Neural cell (in vitro differentiated cells): ENCODE measurements around the gene STK38L. TPM values are rescaled to one million over a fixed set of nuclear protein-coding genes. Genes with fewer than 3 reads are reported as not detected.

ENCODE experiments used
- H2AFZ ChIP-seq: fragments of 200-600, 300-800 bp; sonication (generic), shearing (Covaris generic); 2 replicates; pipeline ENCODE4 v1.6.0; 2014; ENCODE audit warnings: low read depth, mild to moderate bottlenecking, antibody characterized with exemption, low read length, moderate library complexity
- H3F3A ChIP-seq: fragments of 200-600 bp; shearing (Covaris generic); 2 replicates; pipeline ENCODE4 v1.6.1; 2016; ENCODE audit warnings: mild to moderate bottlenecking, moderate library complexity, mixed read lengths, antibody characterized with exemption, low read length; ENCODE audit not compliant: insufficient read depth, poor library complexity, severe bottlenecking
- H3K27ac ChIP-seq: fragments of 200-600, 300-800 bp; sonication (generic), shearing (Covaris generic); 2 replicates; pipeline ENCODE4 v1.5.1; 2014; ENCODE audit warnings: mild to moderate bottlenecking, low read length, moderate library complexity
- H3K27me3 ChIP-seq: fragments of 300-800, 200-600 bp; sonication (generic), shearing (Covaris generic); 2 replicates; pipeline ENCODE4 v1.6.0; 2014; ENCODE audit warnings: mild to moderate bottlenecking, low read depth, low read length, moderate library complexity; ENCODE audit not compliant: insufficient read depth
- H3K36me3 ChIP-seq: fragments of 300-800, 200-600 bp; sonication (generic), shearing (Covaris generic); 2 replicates; pipeline ENCODE4 v1.5.1; 2014; ENCODE audit warnings: mild to moderate bottlenecking, antibody characterized with exemption, low read length, moderate library complexity; ENCODE audit not compliant: insufficient read depth
- H3K4me2 ChIP-seq: fragments of 300-800, 200-600 bp; sonication (generic), shearing (Covaris generic); 2 replicates; pipeline ENCODE4 v1.6.0; 2014; ENCODE audit warnings: mild to moderate bottlenecking, low read length
- H3K4me3 ChIP-seq: fragments of 300-800, 200-600 bp; sonication (generic), shearing (Covaris generic); 2 replicates; pipeline ENCODE4 v1.5.1; 2014; ENCODE audit warnings: mild to moderate bottlenecking, low read length, moderate library complexity
- H3K79me2 ChIP-seq: fragments of 200-600 bp; shearing (Covaris generic); replicated peaks from 2 replicates; pipeline ENCODE4 v1.6.0; 2014; ENCODE audit warnings: mild to moderate bottlenecking, low read length, moderate library complexity; ENCODE audit not compliant: insufficient read depth
- H3K9ac ChIP-seq: fragments of 300-800, 200-600 bp; sonication (generic), shearing (Covaris generic); 2 replicates; pipeline ENCODE4 v1.6.1; 2016; ENCODE audit warnings: mild to moderate bottlenecking, low read length, mixed read lengths
- H3K9me2 ChIP-seq: fragments of 200-600 bp; shearing (Covaris generic); 2 replicates; pipeline ENCODE4 v1.6.1; 2016; ENCODE audit warnings: mild to moderate bottlenecking, low read length, mixed read lengths; ENCODE audit not compliant: insufficient read depth
- H3K9me3 ChIP-seq: fragments of 200-600, 300-800 bp; sonication (generic), shearing (Covaris generic); 2 replicates; pipeline ENCODE4 v1.6.1; 2016; ENCODE audit warnings: mild to moderate bottlenecking, mixed run types, low read length, moderate library complexity, mixed read lengths
- H4K20me1 ChIP-seq: fragments of 200-600 bp; shearing (Covaris generic); 2 replicates; pipeline ENCODE4 v1.6.1; 2016; ENCODE audit warnings: mild to moderate bottlenecking, mixed run types; ENCODE audit not compliant: insufficient read depth
- EP300 ChIP-seq: fragments of 450-650 bp; conservative IDR thresholded peaks from 2 replicates; pipeline ENCODE4 v1.6.1; 2014; ENCODE audit warnings: antibody characterized with exemption, mild to moderate bottlenecking, moderate library complexity; ENCODE audit not compliant: poor library complexity, severe bottlenecking
- EZH2 ChIP-seq: fragments of 200-600, 300-800 bp; shearing (Covaris generic), sonication (generic); IDR thresholded peaks from 2 replicates; pipeline ENCODE4 v1.6.1; 2014; ENCODE audit warnings: antibody characterized with exemption, low read length, borderline replicate concordance, mild to moderate bottlenecking; ENCODE audit not compliant: insufficient read depth, poor library complexity, severe bottlenecking
- MXI1 ChIP-seq: fragments of 450-650 bp; conservative IDR thresholded peaks from 2 replicates; pipeline ENCODE4 v1.6.1; 2014; ENCODE audit warnings: antibody characterized with exemption, mild to moderate bottlenecking; ENCODE audit not compliant: poor library complexity, severe bottlenecking
- POLR2AphosphoS5 ChIP-seq: IDR thresholded peaks from 2 replicates; pipeline ENCODE4 v1.6.1; 2012
- RAD21 ChIP-seq: fragments of 450-650 bp; conservative IDR thresholded peaks from 2 replicates; pipeline ENCODE4 v1.6.1; 2014; ENCODE audit warnings: antibody characterized with exemption, mild to moderate bottlenecking, moderate library complexity
- SMC3 ChIP-seq: fragments of 450-650 bp; conservative IDR thresholded peaks from 2 replicates; pipeline ENCODE4 v1.6.1; 2014; ENCODE audit warnings: antibody characterized with exemption, mild to moderate bottlenecking, moderate library complexity; ENCODE audit not compliant: poor library complexity
- TAF1 ChIP-seq: IDR thresholded peaks from 2 replicates; pipeline ENCODE4 v1.6.1; 2012; ENCODE audit warnings: low read depth
- polyA plus RNA-seq: library from polyadenylated mRNA; depleted of rRNA; stranded (reverse); fragments of >200 nt; gene quantifications from 2 replicates; pipeline ENCODE4 v1.2.3, GENCODE V29; 2014
- TF ChIP-seq, protein P1 (sequence below): IDR thresholded peaks from 2 replicates; pipeline ENCODE4 v1.6.1; 2012; ENCODE audit warnings: borderline replicate concordance
- TF ChIP-seq, protein P2 (sequence below): fragments of 450-650 bp; IDR thresholded peaks from 2 replicates; pipeline ENCODE4 v1.5.1; 2014; ENCODE audit warnings: antibody characterized with exemption, mild to moderate bottlenecking, moderate library complexity; ENCODE audit not compliant: poor library complexity, severe bottlenecking

Gene STK38L
- polyA plus RNA-seq, 1 donor from 2014 or later: 31.5 TPM

DNA sequence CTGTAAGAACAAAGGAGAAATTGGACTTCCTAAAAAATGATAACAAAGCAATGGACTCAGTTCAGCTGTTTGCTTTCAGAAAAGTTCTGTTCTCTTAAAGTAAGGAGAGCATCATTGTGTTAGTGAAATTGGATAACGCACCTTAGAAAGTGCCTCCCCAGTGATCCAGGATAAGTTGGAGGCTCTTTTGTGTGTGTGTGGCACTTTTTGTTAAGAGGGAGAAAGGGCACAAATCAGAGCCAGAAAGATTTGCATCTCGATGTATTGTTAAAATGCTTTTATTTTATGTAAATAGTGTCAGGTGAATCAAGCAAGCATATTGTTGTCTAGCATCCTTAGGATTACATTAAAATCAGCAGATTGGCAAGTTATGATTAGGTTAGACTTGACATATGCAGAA lies 2.1 kb downstream of the STK38L start:
- Histone ChIP-seq H4K20me1 (no peaks in the 10 kb centered on the region), H3K9me2 (no peaks in the 10 kb centered on the region), H3K27ac (no peak overlapping the region), H3K79me2 (peaks cover 50% of the 10 kb centered on the region), H3F3A (no peaks in the 10 kb centered on the region), H3K36me3 (no peaks in the 10 kb centered on the region), H3K9me3 (no peaks in the 10 kb centered on the region), H3K27me3 (no peaks in the 10 kb centered on the region), H3K4me3 (peak overlapping the region; percentile 96), H3K4me2 (peak overlapping the region; percentile 96), H2AFZ (no peak overlapping the region), H3K9ac (no peak overlapping the region)
- TF ChIP-seq EZH2: no peak
- no peak for TF ChIP-seq MXI1
- TF ChIP-seq POLR2AphosphoS5: no peak
- no peak for TF ChIP-seq RAD21
- TF ChIP-seq SMC3: no peak
- no peak for TF ChIP-seq EP300
- TF ChIP-seq, protein P1, sequence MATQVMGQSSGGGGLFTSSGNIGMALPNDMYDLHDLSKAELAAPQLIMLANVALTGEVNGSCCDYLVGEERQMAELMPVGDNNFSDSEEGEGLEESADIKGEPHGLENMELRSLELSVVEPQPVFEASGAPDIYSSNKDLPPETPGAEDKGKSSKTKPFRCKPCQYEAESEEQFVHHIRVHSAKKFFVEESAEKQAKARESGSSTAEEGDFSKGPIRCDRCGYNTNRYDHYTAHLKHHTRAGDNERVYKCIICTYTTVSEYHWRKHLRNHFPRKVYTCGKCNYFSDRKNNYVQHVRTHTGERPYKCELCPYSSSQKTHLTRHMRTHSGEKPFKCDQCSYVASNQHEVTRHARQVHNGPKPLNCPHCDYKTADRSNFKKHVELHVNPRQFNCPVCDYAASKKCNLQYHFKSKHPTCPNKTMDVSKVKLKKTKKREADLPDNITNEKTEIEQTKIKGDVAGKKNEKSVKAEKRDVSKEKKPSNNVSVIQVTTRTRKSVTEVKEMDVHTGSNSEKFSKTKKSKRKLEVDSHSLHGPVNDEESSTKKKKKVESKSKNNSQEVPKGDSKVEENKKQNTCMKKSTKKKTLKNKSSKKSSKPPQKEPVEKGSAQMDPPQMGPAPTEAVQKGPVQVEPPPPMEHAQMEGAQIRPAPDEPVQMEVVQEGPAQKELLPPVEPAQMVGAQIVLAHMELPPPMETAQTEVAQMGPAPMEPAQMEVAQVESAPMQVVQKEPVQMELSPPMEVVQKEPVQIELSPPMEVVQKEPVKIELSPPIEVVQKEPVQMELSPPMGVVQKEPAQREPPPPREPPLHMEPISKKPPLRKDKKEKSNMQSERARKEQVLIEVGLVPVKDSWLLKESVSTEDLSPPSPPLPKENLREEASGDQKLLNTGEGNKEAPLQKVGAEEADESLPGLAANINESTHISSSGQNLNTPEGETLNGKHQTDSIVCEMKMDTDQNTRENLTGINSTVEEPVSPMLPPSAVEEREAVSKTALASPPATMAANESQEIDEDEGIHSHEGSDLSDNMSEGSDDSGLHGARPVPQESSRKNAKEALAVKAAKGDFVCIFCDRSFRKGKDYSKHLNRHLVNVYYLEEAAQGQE: no peak
- no peak for TF ChIP-seq TAF1
- TF ChIP-seq, protein P2, sequence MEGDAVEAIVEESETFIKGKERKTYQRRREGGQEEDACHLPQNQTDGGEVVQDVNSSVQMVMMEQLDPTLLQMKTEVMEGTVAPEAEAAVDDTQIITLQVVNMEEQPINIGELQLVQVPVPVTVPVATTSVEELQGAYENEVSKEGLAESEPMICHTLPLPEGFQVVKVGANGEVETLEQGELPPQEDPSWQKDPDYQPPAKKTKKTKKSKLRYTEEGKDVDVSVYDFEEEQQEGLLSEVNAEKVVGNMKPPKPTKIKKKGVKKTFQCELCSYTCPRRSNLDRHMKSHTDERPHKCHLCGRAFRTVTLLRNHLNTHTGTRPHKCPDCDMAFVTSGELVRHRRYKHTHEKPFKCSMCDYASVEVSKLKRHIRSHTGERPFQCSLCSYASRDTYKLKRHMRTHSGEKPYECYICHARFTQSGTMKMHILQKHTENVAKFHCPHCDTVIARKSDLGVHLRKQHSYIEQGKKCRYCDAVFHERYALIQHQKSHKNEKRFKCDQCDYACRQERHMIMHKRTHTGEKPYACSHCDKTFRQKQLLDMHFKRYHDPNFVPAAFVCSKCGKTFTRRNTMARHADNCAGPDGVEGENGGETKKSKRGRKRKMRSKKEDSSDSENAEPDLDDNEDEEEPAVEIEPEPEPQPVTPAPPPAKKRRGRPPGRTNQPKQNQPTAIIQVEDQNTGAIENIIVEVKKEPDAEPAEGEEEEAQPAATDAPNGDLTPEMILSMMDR: no peak

DNA sequence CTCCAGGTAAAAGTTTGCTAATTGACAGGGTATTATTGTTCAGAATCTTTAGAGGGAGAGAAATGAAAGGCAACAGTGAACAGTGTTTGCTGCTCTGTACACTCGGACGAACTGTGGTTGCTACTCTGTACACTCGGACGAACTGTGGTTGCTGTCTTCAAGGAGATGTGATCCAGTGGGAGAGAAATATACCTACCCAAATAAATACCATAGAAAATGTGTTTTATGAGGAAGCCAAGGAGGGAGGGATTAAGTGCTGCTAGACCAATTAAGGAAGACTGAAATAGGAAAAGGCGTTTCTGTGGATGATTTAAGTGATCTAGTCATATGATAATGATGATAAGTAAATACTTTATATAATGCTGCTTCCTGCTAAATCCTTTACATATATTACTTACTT lies 2.7 kb downstream of the STK38L start:
- TF ChIP-seq SMC3 (no peak), MXI1 (no peak), EZH2 (no peak), EP300 (no peak), TAF1 (no peak), POLR2AphosphoS5 (no peak), RAD21 (no peak)
- TF ChIP-seq, protein P2: no peak
- TF ChIP-seq, protein P1: no peak
- Histone ChIP-seq H3K9me2 (no peaks in the 10 kb centered on the region), H3K4me2 (peak overlapping the region; percentile 96), H2AFZ (no peak overlapping the region), H3K4me3 (peak overlapping the region; percentile 96), H3F3A (no peaks in the 10 kb centered on the region), H4K20me1 (no peaks in the 10 kb centered on the region), H3K79me2 (peaks cover 50% of the 10 kb centered on the region), H3K27me3 (no peaks in the 10 kb centered on the region), H3K27ac (no peak overlapping the region), H3K36me3 (no peaks in the 10 kb centered on the region), H3K9ac (no peak overlapping the region), H3K9me3 (no peaks in the 10 kb centered on the region)
